Embryonic facial prominence (tissue), 1 donor: Measurements from ENCODE around the gene QPRT.
"Not testable (repeated sequence)": the region's sequence is repeated elsewhere in the genome, so short reads cannot be mapped to it uniquely, and the experiment has no call there.

ENCODE experiments used
- DNase-seq: peaks from one replicate; pipeline ENCODE4 v3.0.0-alpha.2; 2016; ENCODE audit errors: extremely low spot score

The QPRT gene

DNA sequence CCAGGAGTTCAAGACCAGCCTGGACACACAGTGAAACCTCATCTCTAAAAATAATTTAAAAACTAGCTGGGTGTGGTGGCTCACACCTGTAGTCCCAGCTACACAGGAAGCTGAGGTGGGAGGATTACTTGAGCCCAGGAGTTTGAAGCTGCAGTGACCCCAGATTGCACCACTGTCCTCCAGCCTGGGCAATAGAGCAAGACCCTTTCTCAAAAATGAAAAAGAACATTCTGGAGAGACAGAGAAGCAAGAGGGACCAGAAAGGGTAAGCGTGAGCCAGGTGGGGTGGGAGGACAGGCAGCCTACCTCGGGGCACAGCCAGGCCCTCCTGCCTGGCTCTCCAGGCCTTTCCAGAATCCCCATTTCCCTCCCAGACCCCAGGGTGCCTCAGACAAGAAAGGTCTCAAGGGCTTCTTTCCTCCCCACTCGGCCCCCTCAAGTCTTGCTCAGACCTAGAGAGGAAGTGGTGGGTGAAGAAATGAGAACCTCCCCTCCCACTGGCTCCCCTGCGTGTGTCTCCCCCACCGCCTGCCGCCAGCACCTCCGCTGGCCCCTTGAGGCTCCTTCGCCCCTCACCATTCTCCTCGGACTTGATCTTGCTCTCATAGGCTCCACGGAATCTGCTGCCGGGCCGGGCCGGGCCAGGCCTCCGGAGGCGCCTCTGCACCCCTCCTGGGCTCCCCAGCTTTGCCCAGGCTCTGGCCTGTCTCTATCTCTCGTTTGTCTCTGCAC is 66.3 kb downstream of the QPRT start:
- DNase-seq, result no peak

DNA sequence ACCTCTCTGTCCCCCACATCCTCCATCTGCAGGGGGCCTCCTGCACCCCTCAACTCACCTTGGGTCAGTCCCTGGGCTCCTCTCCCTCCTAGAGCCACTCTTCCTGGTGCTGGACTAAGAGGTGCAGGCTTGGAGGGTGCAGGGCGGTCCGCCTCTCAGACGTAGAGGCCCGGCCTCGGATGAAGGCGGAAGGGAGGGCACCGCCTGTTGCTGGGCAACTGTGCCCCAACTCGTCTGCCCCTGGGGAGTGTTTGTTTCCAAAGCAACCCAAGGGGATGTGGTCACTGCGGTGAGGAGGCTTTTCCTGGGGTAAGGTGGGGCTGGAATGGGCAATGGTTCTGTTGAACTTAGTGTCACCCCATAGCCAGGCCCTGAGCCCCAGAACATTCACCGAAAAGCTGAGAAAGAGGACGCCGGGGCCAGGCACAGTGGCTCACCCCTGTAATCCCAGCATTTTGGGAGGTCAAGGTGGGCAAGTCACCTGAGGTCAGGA is 66.9 kb downstream of the QPRT start, which contains the start of gene C16orf54:
Gene C16orf54, minus strand, starts transcription at position 138 of the 493 bp plus-strand sequence. CDS start 1,039 bp downstream, outside the sequence.
- no peak for DNase-seq

DNA sequence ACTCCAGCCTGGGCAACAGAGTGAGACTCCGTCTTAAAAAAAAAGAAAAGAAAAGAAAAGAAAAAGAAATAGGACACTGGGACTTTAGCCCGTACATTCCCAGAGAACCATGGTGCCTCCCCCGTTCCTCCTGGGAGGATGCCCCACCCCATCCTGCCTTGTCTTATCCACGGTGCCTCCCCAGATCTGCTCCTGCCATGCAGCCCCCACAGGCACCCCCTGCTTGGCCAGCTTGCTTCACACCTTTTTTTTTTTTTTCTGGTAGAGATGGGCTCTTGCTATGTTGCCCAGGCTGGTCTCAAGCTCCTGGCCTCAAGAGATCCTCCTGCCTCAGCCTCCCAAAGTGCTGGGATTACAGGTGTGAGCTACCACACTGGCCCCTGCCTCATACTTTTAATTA is 67.5 kb downstream of the QPRT start:
- DNase-seq, result not testable (repeated sequence)
